ENCODE data around the gene MAFF. TPM values are rescaled to one million over a fixed set of nuclear protein-coding genes. Genes with fewer than 3 reads are reported as not detected.

The MAFF gene
- total RNA-seq, 2 experiments from 2014 or later = 8.3 to 9.4 TPM

DNA sequence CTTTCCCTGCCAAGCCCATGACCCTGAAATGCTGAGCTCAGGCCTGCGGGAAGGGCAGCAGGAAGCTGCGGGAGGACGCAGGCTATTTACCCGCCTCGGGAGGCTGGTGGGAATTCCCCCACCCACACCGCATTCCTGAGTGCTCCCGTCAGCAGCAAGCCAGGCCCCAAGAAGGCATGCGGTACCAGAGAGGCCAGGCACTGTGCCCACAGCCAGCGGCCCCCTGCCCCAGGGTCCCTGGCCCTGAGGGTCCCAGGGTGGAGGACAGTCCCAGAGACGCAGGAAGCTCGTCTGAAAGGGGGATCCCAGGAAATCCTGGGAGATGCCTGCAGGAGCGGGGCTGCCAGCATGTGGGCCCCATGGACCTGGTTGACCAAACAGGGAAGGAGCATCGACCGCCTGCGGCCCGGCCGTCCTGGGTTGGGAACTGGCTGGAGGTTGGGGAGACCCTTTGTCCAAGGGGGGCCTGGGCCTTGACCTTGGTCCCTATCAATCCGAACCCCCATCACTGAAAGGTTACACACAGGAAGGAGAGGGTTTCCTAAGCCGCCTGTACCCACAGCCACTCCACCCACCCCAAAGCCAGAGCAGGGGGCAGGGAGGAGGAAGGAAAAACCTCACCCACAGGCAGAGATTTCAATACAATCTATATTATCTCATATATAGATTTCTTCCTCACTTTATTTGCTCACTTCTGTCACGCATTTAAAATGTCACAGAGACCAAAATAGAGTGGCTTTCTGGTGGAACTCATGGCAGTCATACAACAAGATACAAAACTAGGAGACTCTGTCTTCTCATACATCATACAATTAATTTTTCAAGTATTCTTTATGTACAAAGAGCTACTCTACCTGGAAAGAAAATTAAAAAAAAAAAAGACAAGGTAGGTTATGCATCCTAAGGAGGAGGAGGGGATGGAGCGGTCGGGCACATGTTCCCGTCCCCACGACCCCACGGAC, 17.1 kb downstream of the MAFF start:
- ChIA-PET CTCF (interaction anchor here (0.7 to 1.6 kb wide), 4 partner anchors 15 to 160 kb away, joined by 3 to 7 read pairs (median 3); no protein-coding TSS in a partner anchor), POLR2A (interaction anchor here (0.8 kb wide), 1 partner anchor 14 kb away, joined by 3 read pairs; no protein-coding TSS in a partner anchor)
- H3K9me3 Mint-ChIP-seq (ENCODE audit: low read depth) = no peaks in the 10 kb centered on the region
- peaks cover 8% of the 10 kb centered on the region for H3K36me3 Mint-ChIP-seq (ENCODE audit: low read depth)
- no peaks in the 10 kb centered on the region for H3K27me3 Mint-ChIP-seq
- DNase-seq (peak; percentile 76), ATAC-seq (peak; percentile 45)
- peaks cover 27% of the 10 kb centered on the region for H3K4me1 Mint-ChIP-seq
- H3K27ac Mint-ChIP-seq = peak overlapping the region; percentile 77
- intact Hi-C loops (cut with DNase I, micrococcal nuclease) = no loop called here
- no peak overlapping the region for H3K4me3 Mint-ChIP-seq

DNA sequence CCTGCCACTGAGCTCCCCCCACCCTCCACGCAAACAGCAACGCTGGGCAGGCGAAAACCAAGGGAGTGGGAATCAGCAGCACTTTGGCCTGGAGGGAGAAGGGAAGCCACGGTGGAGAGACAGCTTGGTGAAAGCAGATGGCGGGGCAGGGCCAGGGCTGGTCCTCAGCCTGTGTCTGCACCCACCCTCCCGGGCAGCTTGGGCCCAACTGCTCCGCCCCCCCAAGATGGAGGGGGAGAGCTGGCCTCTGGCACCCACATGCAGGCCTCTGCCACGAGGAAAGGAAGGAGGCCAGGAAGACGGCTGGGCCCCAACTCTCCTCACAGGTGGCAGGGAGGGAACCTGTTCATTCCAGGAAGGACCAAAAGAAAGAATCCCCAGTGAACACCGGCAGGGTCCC, 17.8 kb downstream of the MAFF start:
- Mint-ChIP-seq H3K9me3 (ENCODE audit: low read depth) (no peaks in the 10 kb centered on the region), H3K27ac (peak overlapping the region; percentile 77), H3K27me3 (no peaks in the 10 kb centered on the region), H3K36me3 (ENCODE audit: low read depth) (peaks cover 8% of the 10 kb centered on the region), H3K4me3 (no peak overlapping the region), H3K4me1 (peaks cover 23% of the 10 kb centered on the region)
- ChIA-PET CTCF (interaction anchor here (0.7 to 1.6 kb wide), 4 partner anchors 15 to 161 kb away, joined by 3 to 7 read pairs (median 3); no protein-coding TSS in a partner anchor), POLR2A (no interaction called here)
- ATAC-seq = no peak
- intact Hi-C loops (cut with DNase I, micrococcal nuclease) = no loop called here
- DNase-seq = no peak

DNA sequence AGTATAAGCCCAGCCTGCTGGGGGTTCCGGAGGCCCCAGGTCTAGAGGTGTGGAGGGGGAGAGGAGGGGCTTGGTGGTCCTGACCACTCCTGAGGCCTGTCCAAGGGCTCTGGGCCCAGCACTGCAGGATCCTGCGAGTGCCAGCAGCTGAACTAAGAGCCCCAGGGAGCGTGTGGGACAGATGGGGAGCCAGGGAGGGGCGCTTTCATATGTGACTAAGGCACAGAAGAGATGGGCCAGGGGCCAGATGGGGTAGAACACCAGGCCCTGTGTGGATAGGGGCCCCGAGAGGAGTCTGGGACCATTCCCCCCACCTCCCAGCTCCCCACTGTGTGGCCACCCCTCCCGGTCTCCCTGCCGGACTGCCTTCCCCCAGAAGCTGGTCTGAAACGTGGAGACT, 18.4 kb downstream of the MAFF start:
- H3K9me3 Mint-ChIP-seq (ENCODE audit: low read depth) = no peaks in the 10 kb centered on the region
- H3K4me3 Mint-ChIP-seq = no peak overlapping the region
- DNase-seq = no peak
- POLR2A ChIA-PET = no interaction called here
- peaks cover 4% of the 10 kb centered on the region for H3K36me3 Mint-ChIP-seq (ENCODE audit: low read depth)
- intact Hi-C loops (cut with DNase I, micrococcal nuclease) = no loop called here
- no peak overlapping the region for H3K27ac Mint-ChIP-seq
- no peaks in the 10 kb centered on the region for H3K27me3 Mint-ChIP-seq
- CTCF ChIA-PET = interaction anchor here (1.0 to 1.6 kb wide), 2 partner anchors 16 to 104 kb away, joined by 3 to 7 read pairs; no protein-coding TSS in a partner anchor
- no peak for ATAC-seq
- H3K4me1 Mint-ChIP-seq = peaks cover 19% of the 10 kb centered on the region

DNA sequence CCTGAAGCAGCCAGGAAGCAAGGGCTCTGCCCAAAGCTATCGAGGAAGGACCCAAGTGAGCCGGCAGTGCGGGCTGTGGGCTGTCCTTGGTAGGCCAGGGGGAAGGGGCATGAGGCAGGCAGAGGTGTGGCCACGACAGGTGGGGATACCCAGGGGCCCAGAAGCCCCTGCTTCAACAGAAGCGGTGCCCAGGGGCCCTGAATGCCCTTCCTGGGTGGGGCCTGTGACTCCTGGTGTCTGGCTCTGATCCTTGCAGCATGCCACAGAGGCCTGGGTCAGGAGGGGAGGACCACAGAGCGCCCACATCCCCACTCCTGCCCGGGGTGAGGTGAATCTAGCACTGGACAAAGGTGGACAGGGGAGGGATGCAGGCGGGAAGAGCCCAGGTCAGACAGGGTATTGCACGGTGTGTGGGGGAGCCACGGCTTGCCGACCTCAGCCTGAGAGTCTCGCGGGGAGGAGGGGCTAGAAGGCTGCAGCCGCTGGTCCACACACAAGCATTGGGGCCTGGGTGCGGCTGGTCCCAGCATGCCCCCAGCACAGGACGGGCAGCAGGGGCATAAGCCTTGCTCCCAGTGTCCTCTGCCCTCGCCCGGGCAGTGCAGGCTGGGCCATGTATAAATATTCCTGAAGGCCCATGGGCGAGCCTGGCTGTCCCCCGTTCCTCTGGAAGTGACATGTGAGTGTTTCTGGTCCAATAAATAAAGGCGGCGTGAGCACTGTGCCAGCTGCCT, 19.0 kb downstream of the MAFF start:
- CTCF ChIA-PET = no interaction called here
- DNase-seq (no peak), ATAC-seq (no peak)
- H3K27ac Mint-ChIP-seq = no peak overlapping the region
- no peaks in the 10 kb centered on the region for H3K27me3 Mint-ChIP-seq
- H3K4me1 Mint-ChIP-seq = peaks cover 19% of the 10 kb centered on the region
- H3K9me3 Mint-ChIP-seq (ENCODE audit: low read depth) = no peaks in the 10 kb centered on the region
- no peak overlapping the region for H3K4me3 Mint-ChIP-seq
- intact Hi-C loops (cut with DNase I, micrococcal nuclease) = no loop called here
- POLR2A ChIA-PET = no interaction called here
- no peaks in the 10 kb centered on the region for H3K36me3 Mint-ChIP-seq (ENCODE audit: low read depth)

DNA sequence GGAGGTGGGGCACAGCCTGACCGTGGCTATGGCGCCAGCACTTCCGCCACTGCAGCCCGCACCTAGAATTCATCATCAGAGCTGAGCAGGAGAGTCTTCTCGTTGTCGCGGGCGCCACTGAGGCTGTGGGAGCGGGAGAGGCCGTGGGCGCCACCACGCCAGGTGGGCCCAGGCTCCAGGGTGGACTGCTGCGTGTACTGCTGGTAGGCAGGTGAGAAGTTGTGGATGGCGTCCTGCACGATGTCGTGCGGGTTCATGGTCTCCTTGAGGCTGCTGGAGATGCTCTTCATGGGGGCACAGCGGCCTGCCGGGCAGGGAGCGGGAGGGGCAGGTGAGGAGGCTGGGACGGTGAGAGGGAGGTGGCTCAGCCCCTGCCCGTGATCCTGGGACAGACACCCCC, 19.6 kb downstream of the MAFF start:
- intact Hi-C loops (cut with DNase I, micrococcal nuclease) = no loop called here
- H3K36me3 Mint-ChIP-seq (ENCODE audit: low read depth) = no peaks in the 10 kb centered on the region
- no peak for DNase-seq
- H3K9me3 Mint-ChIP-seq (ENCODE audit: low read depth) = no peaks in the 10 kb centered on the region
- peaks cover 19% of the 10 kb centered on the region for H3K4me1 Mint-ChIP-seq
- ChIA-PET POLR2A (no interaction called here), CTCF (no interaction called here)
- H3K27ac Mint-ChIP-seq = no peak overlapping the region
- no peaks in the 10 kb centered on the region for H3K27me3 Mint-ChIP-seq
- no peak overlapping the region for H3K4me3 Mint-ChIP-seq
- no peak for ATAC-seq

DNA sequence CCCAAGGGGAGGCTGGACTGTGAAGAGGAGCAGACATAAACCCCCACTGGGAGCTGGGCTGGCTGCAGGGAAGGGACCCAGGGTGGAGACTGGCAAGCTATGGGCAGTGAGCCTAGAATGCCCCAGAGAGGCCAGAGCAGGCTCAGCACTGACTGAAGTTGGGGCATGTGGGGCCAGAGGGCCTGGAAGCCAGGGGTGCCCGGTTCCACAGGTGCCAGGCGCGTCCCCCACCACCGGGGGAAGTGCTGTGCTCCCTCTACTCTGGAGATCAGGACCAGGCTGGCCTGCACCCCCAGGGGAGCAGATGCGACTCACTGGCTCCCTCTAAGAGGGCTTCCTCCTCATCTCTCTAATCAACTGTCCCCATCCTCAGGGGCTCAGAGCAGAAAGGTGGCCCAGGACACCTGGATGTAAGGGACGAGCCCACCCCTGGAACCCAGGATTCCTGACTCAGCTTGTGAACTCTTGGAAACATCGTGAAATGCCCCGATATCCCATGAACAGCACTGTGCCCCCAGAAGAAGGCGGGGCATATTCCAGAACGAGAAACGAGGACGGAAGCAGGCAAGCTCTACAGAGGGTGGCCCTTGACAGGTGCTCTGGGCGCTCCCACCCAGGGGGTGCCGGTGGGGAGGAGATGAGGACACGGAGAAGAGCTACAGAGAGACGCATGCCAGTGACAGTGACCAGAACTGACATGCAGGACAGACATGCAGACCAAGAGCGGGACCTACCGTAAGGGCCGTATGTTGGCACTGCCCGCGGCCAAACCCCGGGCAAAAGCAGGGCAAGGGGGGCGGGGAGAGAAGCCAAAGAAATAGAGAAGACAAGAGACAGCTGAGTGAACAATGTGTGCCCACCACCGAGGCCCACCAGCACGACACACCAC, 20.4 kb downstream of the MAFF start:
- H3K27me3 Mint-ChIP-seq = no peaks in the 10 kb centered on the region
- H3K9me3 Mint-ChIP-seq (ENCODE audit: low read depth) = no peaks in the 10 kb centered on the region
- H3K4me3 Mint-ChIP-seq = no peak overlapping the region
- ChIA-PET CTCF (no interaction called here), POLR2A (no interaction called here)
- H3K27ac Mint-ChIP-seq = no peak overlapping the region
- H3K36me3 Mint-ChIP-seq (ENCODE audit: low read depth) = no peaks in the 10 kb centered on the region
- H3K4me1 Mint-ChIP-seq = peaks cover 19% of the 10 kb centered on the region
- intact Hi-C loops (cut with DNase I, micrococcal nuclease) = no loop called here
- DNase-seq (no peak), ATAC-seq (no peak)

DNA sequence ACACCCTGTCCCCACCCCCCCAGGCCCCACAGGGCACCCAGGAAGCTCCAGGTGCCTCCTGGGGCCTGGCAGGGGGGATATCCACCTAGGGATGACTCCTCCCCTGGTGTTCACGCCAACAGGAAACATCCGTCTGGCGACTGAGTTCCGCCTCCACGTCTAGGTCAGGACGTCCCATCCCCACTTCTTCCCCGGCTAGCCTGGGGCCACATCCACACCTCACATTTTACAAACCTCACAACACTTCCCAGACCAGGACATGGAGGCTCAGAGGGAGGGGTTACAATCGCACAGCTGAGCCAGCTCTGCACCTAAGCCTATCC, 21.0 kb downstream of the MAFF start:
- Mint-ChIP-seq H3K9me3 (ENCODE audit: low read depth) (no peaks in the 10 kb centered on the region), H3K4me3 (no peak overlapping the region), H3K4me1 (peaks cover 18% of the 10 kb centered on the region), H3K36me3 (ENCODE audit: low read depth) (no peaks in the 10 kb centered on the region), H3K27ac (no peak overlapping the region), H3K27me3 (no peaks in the 10 kb centered on the region)
- intact Hi-C loops (cut with DNase I, micrococcal nuclease) = no loop called here
- no peak for ATAC-seq
- ChIA-PET CTCF (no interaction called here), POLR2A (no interaction called here)
- no peak for DNase-seq

DNA sequence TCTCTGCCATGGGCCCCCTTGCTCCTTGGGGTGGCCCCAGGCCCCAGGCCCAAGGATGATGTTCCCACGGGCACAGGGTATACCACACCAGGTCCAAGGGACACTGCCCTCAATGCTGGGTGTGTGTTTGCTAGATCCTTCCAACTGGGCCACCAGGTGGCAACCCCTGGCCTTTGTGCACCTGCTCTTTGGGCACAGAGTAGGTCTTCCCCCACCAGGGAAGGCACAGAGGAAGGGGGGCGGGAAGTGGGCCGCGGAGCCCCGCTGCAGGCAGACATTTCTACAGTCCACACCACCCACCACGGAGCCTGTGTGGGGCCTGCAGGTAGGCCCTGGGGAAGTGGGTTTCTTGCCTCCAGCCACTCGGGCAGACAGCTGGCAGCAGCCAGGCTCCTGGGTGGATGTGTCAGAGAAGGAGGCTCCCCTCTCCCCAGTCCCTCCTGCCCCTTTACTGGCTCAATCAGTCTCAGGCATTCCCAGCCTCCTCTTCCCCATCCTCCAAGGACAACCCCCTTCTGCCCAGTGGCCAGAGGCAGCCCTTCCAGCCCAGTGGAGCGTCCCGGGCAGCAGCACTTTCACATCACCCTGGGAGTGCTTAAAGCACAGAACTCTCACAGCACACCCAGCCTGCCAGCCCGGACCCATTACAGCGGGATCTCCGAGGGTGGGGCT, 21.6 kb downstream of the MAFF start:
- ChIA-PET POLR2A (no interaction called here), CTCF (no interaction called here)
- peaks cover 12% of the 10 kb centered on the region for H3K4me1 Mint-ChIP-seq
- H3K27ac Mint-ChIP-seq = no peak overlapping the region
- DNase-seq (no peak), ATAC-seq (no peak)
- H3K9me3 Mint-ChIP-seq (ENCODE audit: low read depth) = no peaks in the 10 kb centered on the region
- no peak overlapping the region for H3K4me3 Mint-ChIP-seq
- no peaks in the 10 kb centered on the region for H3K36me3 Mint-ChIP-seq (ENCODE audit: low read depth)
- H3K27me3 Mint-ChIP-seq = no peaks in the 10 kb centered on the region
- intact Hi-C loops (cut with DNase I, micrococcal nuclease) = no loop called here

DNA sequence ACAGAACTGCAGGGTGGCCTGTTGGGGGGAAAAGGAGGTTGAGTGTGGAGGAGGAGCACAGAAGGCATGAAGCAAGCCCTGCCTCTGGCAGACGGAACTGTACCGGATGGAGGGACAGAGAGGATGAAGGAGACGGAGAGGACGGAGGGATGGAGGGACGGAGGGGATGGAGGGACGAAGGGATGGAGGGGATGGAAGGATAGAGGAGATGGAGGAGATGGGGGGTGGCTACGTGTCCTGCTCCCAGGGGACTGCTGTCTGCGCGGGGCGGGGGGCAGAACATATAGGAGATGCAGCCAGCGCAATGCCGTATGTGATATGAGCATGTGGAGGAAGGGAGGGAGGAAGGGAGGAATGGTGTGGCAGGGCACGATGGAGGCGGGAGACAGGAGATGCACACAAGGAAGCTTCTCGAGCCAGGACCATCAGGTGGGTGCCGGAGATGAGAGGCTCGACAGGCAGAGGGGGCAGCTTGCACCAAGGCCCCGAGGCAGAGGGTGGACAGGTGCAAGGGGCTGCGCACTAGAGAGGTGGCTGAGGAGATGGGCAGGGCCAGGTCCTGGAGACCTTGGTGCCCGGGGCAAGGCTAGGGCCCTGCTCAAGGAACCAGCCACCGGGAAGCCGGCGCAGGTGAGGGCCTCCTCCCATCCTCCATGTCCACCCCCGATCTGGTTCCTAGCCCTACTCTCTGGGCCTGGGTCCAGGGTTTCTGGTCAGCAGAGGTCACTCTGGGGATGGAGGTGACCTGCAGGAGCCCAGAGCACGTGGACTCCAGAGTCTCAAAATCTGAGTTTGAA, 25.3 kb downstream of the MAFF start:
- Mint-ChIP-seq H3K4me1 (no peaks in the 10 kb centered on the region), H3K36me3 (ENCODE audit: low read depth) (peaks cover 4% of the 10 kb centered on the region), H3K4me3 (no peak overlapping the region), H3K9me3 (ENCODE audit: low read depth) (no peaks in the 10 kb centered on the region), H3K27ac (no peak overlapping the region), H3K27me3 (no peaks in the 10 kb centered on the region)
- ChIA-PET POLR2A (no interaction called here), CTCF (no interaction called here)
- intact Hi-C loops (cut with DNase I, micrococcal nuclease) = no loop called here
- DNase-seq (no peak), ATAC-seq (no peak)

DNA sequence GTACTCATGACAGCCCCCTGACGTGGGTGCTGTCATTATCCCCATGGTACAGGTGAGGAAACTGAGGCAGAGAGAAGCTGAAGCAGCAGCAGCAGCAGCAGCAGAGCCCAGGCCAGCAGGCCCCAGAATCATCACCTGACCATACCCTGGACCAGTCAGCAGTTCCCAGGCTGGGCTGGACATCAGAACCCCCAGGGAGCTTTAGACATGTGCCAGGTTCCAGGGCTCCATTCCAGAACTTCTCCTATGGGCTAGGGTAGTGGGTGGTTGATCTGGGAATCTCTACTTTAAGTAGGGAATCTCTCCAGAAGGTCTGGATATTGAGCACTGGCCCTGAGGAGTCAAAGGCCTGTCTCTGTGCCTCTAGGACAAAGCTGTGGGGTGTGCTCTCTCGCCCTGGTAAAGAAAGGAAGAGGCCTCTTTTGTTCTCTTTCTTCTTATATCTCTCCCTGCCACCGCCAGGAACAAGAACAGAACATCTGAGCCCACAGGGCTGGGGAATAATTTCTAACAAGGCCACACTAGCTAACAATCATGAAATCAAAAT, 26.6 kb downstream of the MAFF start:
- ChIA-PET CTCF (interaction anchor here (0.7 to 3.1 kb wide), 4 partner anchors 114 to 597 kb away, joined by 3 to 8 read pairs (median 4); no protein-coding TSS in a partner anchor), POLR2A (no interaction called here)
- Mint-ChIP-seq H3K4me3 (no peak overlapping the region), H3K27ac (no peak overlapping the region), H3K4me1 (no peaks in the 10 kb centered on the region), H3K27me3 (no peaks in the 10 kb centered on the region), H3K36me3 (ENCODE audit: low read depth) (peaks cover 4% of the 10 kb centered on the region), H3K9me3 (ENCODE audit: low read depth) (no peaks in the 10 kb centered on the region)
- DNase-seq = no peak
- no peak for ATAC-seq
- intact Hi-C loops (cut with DNase I, micrococcal nuclease) = no loop called here
